ENCODE results near the gene ULK4.

ULK4 gene

DNA sequence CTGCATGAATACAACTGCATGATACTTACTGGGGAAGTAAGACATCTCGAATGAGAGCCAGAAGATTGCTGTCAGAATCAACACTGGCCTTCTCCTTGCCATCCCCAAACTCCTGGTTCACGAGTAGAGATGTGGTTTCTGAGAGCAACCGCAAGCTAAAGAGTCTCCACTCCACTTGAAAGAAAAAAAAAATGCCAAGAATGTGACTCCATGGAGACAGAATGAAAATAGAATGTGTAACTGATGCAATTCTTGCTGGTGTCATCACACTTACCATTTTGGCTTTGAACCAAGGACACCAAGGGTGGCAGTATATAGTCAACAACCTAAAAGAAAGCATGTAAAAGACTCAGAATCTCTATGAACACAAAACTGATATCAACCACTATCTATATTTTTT is 280.4 kb downstream of the ULK4 start (continued):
- TF ChIP-seq, protein P1, sequence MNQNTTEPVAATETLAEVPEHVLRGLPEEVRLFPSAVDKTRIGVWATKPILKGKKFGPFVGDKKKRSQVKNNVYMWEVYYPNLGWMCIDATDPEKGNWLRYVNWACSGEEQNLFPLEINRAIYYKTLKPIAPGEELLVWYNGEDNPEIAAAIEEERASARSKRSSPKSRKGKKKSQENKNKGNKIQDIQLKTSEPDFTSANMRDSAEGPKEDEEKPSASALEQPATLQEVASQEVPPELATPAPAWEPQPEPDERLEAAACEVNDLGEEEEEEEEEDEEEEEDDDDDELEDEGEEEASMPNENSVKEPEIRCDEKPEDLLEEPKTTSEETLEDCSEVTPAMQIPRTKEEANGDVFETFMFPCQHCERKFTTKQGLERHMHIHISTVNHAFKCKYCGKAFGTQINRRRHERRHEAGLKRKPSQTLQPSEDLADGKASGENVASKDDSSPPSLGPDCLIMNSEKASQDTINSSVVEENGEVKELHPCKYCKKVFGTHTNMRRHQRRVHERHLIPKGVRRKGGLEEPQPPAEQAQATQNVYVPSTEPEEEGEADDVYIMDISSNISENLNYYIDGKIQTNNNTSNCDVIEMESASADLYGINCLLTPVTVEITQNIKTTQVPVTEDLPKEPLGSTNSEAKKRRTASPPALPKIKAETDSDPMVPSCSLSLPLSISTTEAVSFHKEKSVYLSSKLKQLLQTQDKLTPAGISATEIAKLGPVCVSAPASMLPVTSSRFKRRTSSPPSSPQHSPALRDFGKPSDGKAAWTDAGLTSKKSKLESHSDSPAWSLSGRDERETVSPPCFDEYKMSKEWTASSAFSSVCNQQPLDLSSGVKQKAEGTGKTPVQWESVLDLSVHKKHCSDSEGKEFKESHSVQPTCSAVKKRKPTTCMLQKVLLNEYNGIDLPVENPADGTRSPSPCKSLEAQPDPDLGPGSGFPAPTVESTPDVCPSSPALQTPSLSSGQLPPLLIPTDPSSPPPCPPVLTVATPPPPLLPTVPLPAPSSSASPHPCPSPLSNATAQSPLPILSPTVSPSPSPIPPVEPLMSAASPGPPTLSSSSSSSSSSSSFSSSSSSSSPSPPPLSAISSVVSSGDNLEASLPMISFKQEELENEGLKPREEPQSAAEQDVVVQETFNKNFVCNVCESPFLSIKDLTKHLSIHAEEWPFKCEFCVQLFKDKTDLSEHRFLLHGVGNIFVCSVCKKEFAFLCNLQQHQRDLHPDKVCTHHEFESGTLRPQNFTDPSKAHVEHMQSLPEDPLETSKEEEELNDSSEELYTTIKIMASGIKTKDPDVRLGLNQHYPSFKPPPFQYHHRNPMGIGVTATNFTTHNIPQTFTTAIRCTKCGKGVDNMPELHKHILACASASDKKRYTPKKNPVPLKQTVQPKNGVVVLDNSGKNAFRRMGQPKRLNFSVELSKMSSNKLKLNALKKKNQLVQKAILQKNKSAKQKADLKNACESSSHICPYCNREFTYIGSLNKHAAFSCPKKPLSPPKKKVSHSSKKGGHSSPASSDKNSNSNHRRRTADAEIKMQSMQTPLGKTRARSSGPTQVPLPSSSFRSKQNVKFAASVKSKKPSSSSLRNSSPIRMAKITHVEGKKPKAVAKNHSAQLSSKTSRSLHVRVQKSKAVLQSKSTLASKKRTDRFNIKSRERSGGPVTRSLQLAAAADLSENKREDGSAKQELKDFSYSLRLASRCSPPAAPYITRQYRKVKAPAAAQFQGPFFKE (tag by site-specific recombination; IDR thresholded peaks at IDR 0.05; ENCODE audit: borderline replicate concordance), result no peak
- TF ChIP-seq, protein P2, sequence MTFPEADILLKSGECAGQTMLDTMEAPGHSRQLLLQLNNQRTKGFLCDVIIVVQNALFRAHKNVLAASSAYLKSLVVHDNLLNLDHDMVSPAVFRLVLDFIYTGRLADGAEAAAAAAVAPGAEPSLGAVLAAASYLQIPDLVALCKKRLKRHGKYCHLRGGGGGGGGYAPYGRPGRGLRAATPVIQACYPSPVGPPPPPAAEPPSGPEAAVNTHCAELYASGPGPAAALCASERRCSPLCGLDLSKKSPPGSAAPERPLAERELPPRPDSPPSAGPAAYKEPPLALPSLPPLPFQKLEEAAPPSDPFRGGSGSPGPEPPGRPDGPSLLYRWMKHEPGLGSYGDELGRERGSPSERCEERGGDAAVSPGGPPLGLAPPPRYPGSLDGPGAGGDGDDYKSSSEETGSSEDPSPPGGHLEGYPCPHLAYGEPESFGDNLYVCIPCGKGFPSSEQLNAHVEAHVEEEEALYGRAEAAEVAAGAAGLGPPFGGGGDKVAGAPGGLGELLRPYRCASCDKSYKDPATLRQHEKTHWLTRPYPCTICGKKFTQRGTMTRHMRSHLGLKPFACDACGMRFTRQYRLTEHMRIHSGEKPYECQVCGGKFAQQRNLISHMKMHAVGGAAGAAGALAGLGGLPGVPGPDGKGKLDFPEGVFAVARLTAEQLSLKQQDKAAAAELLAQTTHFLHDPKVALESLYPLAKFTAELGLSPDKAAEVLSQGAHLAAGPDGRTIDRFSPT (tag by site-specific recombination; IDR thresholded peaks at IDR 0.05), result no peak
- TF ChIP-seq, protein P3, sequence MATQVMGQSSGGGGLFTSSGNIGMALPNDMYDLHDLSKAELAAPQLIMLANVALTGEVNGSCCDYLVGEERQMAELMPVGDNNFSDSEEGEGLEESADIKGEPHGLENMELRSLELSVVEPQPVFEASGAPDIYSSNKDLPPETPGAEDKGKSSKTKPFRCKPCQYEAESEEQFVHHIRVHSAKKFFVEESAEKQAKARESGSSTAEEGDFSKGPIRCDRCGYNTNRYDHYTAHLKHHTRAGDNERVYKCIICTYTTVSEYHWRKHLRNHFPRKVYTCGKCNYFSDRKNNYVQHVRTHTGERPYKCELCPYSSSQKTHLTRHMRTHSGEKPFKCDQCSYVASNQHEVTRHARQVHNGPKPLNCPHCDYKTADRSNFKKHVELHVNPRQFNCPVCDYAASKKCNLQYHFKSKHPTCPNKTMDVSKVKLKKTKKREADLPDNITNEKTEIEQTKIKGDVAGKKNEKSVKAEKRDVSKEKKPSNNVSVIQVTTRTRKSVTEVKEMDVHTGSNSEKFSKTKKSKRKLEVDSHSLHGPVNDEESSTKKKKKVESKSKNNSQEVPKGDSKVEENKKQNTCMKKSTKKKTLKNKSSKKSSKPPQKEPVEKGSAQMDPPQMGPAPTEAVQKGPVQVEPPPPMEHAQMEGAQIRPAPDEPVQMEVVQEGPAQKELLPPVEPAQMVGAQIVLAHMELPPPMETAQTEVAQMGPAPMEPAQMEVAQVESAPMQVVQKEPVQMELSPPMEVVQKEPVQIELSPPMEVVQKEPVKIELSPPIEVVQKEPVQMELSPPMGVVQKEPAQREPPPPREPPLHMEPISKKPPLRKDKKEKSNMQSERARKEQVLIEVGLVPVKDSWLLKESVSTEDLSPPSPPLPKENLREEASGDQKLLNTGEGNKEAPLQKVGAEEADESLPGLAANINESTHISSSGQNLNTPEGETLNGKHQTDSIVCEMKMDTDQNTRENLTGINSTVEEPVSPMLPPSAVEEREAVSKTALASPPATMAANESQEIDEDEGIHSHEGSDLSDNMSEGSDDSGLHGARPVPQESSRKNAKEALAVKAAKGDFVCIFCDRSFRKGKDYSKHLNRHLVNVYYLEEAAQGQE (tag by site-specific recombination; IDR thresholded peaks at IDR 0.05), result no peak
- TF ChIP-seq ZNF514 (tag by site-specific recombination; IDR thresholded peaks at IDR 0.05) (no peak), EGR2 (tag by site-specific recombination; IDR thresholded peaks at IDR 0.05; ENCODE audit: low read depth) (no peak), ZNF830 (tag by site-specific recombination; IDR thresholded peaks at IDR 0.05; ENCODE audit: low read depth) (no peak), ZNF48 (tag by site-specific recombination; IDR thresholded peaks at IDR 0.05) (no peak), ZNF768 (tag by site-specific recombination; IDR thresholded peaks at IDR 0.05) (no peak), ZNF792 (tag by site-specific recombination; IDR thresholded peaks at IDR 0.05) (no peak), TRIM28 (IDR thresholded peaks at IDR 0.05; ENCODE audit: borderline replicate concordance, low read length) (no peak), TCF7L2 (IDR thresholded peaks at IDR 0.05; ENCODE audit: borderline replicate concordance, low read depth, low read length) (no peak), RBAK (tag by site-specific recombination; IDR thresholded peaks at IDR 0.05) (no peak), ZNF324 (tag by site-specific recombination; IDR thresholded peaks at IDR 0.05) (peak; percentile 39; the same call in 1 of the 2 replicates), ZNF426 (tag by site-specific recombination; IDR thresholded peaks at IDR 0.05) (no peak), SALL2 (tag by site-specific recombination; IDR thresholded peaks at IDR 0.05; ENCODE audit: borderline replicate concordance) (no peak), ZEB2 (tag by site-specific recombination; IDR thresholded peaks at IDR 0.05) (0 out of 2 replicates have a peak, but pooled peaks have one; percentile 31), KLF1 (tag by site-specific recombination; IDR thresholded peaks at IDR 0.05) (no peak), ZNF239 (tag by site-specific recombination; IDR thresholded peaks at IDR 0.05) (no peak)
- TF ChIP-seq, protein P4, sequence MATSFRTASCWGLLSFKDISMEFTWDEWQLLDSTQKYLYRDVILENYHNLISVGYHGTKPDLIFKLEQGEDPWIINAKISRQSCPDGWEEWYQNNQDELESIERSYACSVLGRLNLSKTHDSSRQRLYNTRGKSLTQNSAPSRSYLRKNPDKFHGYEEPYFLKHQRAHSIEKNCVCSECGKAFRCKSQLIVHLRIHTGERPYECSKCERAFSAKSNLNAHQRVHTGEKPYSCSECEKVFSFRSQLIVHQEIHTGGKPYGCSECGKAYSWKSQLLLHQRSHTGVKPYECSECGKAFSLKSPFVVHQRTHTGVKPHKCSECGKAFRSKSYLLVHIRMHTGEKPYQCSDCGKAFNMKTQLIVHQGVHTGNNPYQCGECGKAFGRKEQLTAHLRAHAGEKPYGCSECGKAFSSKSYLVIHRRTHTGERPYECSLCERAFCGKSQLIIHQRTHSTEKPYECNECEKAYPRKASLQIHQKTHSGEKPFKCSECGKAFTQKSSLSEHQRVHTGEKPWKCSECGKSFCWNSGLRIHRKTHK (tag by site-specific recombination; IDR thresholded peaks at IDR 0.05), result no peak
- TF ChIP-seq, protein P5, sequence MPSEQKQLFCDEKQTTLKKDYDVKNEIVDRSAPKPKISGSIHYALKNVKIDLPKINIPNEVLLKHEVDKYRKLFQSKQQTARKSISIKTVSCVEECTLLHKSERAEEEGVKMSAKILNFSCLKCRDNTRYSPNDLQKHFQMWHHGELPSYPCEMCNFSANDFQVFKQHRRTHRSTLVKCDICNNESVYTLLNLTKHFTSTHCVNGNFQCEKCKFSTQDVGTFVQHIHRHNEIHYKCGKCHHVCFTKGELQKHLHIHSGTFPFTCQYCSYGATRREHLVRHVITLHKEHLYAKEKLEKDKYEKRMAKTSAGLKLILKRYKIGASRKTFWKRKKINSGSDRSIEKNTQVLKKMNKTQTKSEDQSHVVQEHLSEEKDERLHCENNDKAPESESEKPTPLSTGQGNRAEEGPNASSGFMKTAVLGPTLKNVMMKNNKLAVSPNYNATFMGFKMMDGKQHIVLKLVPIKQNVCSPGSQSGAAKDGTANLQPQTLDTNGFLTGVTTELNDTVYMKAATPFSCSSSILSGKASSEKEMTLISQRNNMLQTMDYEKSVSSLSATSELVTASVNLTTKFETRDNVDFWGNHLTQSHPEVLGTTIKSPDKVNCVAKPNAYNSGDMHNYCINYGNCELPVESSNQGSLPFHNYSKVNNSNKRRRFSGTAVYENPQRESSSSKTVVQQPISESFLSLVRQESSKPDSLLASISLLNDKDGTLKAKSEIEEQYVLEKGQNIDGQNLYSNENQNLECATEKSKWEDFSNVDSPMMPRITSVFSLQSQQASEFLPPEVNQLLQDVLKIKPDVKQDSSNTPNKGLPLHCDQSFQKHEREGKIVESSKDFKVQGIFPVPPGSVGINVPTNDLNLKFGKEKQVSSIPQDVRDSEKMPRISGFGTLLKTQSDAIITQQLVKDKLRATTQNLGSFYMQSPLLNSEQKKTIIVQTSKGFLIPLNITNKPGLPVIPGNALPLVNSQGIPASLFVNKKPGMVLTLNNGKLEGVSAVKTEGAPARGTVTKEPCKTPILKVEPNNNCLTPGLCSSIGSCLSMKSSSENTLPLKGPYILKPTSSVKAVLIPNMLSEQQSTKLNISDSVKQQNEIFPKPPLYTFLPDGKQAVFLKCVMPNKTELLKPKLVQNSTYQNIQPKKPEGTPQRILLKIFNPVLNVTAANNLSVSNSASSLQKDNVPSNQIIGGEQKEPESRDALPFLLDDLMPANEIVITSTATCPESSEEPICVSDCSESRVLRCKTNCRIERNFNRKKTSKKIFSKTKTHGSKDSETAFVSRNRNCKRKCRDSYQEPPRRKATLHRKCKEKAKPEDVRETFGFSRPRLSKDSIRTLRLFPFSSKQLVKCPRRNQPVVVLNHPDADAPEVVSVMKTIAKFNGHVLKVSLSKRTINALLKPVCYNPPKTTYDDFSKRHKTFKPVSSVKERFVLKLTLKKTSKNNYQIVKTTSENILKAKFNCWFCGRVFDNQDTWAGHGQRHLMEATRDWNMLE (tag by site-specific recombination; conservative IDR thresholded peaks at IDR 0.05; ENCODE audit: low read depth), result 0 out of 2 replicates have a peak, but pooled peaks have one; percentile 15
